Mononuclear cell (primary cell): ENCODE data around the gene TMEM138. TPM values are rescaled to one million over a fixed set of nuclear protein-coding genes. Genes with fewer than 3 reads are reported as not detected.

Source experiments
- H3K27me3 ChIP-seq: 2 replicates; pipeline ENCODE4 v1.6.0; 2011; ENCODE audit warnings: low read length, control low read depth; ENCODE audit not compliant: insufficient read depth
- H3K4me1 ChIP-seq: 2 replicates; pipeline ENCODE4 v1.5.1; 2011; ENCODE audit warnings: mild to moderate bottlenecking, low read length, control low read depth; ENCODE audit not compliant: insufficient read depth
- H3K4me3 ChIP-seq: 2 replicates; pipeline ENCODE4 v1.5.1; 2011; ENCODE audit warnings: mild to moderate bottlenecking, low read length, moderate library complexity
- H3K9me3 ChIP-seq: 2 replicates; pipeline ENCODE4 v1.5.1; 2011; ENCODE audit warnings: low read depth, mild to moderate bottlenecking, control low read depth, low read length
- total RNA-seq: library from RNA; depleted of rRNA; stranded (reverse); fragments of >200 nt; gene quantifications from one replicate; pipeline ENCODE4 v1.2.3, GENCODE V29; 2012

TMEM138 gene
- total RNA-seq, 1 donor = 40.5 TPM

GRCh38 chr11:61403658-61404057 lies 41.5 kb downstream of the TMEM138 start:
- Histone ChIP-seq H3K4me3 (no peak overlapping the region), H3K27me3 (no peaks in the 10 kb centered on the region), H3K9me3 (no peaks in the 10 kb centered on the region), H3K4me1 (no peaks in the 10 kb centered on the region)

DNA sequence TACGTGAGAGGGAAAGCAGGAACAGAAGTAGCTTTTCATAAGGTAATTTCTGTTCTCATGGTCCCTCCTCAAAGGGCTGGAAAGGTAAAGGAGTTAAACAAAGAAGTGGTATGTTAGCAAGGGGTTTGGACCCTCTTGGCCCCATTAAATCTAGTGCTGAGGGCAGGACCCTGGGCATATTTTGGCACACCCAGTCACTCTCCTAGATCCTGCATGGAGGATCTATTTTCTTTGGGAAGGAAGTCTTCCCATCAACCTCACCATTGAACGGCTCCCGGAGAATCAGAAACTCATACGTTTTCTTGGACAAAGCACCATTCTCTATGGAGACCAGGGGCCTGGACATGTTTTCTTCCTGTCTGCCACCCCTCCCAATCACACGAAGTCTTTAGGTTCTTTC lies 41.9 kb downstream of the TMEM138 start:
- H3K27me3 ChIP-seq = no peaks in the 10 kb centered on the region
- H3K4me3 ChIP-seq = no peak overlapping the region
- no peaks in the 10 kb centered on the region for H3K9me3 ChIP-seq
- no peaks in the 10 kb centered on the region for H3K4me1 ChIP-seq

DNA sequence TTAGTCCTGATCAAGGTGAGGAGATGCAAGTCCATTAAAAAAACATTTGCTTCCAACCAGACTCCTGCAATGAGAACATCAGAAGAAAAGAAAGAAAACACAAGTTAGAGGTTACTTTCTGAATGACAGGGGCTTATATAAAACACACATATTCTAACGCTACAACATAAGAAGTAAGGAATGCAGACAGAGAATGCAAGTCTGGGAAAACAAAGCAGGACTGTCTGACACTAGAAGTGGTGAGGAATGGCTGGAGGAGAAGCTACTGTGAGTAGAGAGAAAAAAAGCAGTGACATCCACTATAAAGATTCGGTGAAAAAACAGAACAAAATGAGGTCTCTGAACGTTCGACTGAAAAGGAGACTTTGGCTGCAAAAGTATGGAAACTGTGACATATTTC lies 42.5 kb downstream of the TMEM138 start:
- no peaks in the 10 kb centered on the region for H3K4me1 ChIP-seq
- H3K4me3 ChIP-seq = no peak overlapping the region
- no peaks in the 10 kb centered on the region for H3K27me3 ChIP-seq

DNA sequence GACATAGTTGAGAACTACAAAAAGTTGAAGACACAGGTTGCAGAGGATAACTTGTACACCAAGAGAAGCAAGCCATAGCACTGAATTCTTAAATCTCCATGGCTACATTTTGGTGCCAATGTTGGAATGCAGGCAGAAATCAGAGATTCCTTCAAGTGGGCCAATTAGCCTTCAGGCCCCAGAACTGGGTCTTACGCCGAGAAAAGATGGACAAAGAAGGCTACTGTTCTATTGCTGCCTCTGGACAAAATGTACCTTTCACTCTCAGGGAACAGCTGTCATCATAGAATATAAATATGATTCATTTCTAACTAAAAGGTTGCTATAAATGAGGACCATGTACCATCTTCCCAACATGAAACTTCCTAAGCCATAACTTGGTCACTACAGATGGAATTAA lies 43.9 kb downstream of the TMEM138 start:
- no peaks in the 10 kb centered on the region for H3K9me3 ChIP-seq
- no peaks in the 10 kb centered on the region for H3K4me1 ChIP-seq
- no peak overlapping the region for H3K4me3 ChIP-seq
- H3K27me3 ChIP-seq = no peaks in the 10 kb centered on the region

More for the DNA sequence above, 42.5 kb downstream of the TMEM138 start:
- H3K9me3 ChIP-seq = no peaks in the 10 kb centered on the region

DNA sequence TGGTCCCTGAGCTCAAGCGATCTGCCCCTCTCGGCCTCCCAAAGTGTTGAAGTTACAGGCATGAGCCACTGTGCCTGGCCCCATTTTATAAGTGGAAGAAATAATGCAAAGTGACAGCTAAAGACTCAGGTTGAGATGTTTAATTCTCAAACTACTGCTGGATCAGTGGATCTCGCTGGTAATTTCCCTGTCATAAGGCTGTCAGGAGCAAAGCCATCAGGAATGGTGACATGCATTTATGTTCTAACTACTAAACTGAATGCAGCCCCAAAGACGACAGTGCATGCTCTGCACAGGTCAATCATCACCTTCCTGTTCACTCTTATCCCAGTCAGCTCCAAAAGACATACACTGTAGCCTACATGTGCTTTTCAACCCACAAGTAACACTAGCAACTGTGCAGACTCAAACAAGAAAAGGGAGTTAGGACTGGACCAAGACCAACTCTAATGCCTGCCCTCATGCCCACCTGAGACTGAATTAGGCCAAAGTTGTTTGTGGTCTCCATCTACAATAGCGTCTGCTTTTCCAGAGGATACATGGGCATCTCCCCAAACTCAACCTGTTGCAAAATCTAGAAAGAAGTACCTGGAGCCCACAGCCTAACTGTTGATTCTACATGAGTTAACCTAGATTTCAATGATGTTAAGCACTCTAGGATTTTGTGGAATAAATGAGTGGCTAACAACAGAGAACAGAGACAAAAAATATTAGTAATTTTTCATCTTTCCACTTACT lies 45.0 kb downstream of the TMEM138 start:
- Histone ChIP-seq H3K9me3 (no peaks in the 10 kb centered on the region), H3K4me1 (no peaks in the 10 kb centered on the region), H3K27me3 (no peaks in the 10 kb centered on the region), H3K4me3 (no peak overlapping the region)

DNA sequence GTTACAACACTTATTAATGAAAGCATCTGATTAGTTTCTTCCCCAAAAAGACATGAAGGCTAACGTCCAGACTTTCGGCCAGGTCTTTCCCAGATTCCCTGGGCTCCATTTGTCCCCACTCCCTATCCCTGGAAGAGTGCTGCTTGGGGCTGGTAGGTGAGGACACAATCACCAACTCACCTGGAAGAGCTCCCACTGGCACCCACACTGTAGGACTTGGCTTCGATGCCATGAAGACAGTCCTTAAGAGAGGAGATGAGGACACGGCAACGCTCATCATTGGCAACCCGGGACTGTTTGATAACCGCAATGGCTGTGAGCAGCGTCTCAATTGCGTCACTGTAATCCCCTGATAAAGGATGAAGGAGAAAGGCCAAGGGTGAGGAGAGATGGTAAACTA lies 49.4 kb downstream of the TMEM138 start:
- no peaks in the 10 kb centered on the region for H3K4me1 ChIP-seq
- no peak overlapping the region for H3K4me3 ChIP-seq
- no peaks in the 10 kb centered on the region for H3K27me3 ChIP-seq
- H3K9me3 ChIP-seq = no peaks in the 10 kb centered on the region

DNA sequence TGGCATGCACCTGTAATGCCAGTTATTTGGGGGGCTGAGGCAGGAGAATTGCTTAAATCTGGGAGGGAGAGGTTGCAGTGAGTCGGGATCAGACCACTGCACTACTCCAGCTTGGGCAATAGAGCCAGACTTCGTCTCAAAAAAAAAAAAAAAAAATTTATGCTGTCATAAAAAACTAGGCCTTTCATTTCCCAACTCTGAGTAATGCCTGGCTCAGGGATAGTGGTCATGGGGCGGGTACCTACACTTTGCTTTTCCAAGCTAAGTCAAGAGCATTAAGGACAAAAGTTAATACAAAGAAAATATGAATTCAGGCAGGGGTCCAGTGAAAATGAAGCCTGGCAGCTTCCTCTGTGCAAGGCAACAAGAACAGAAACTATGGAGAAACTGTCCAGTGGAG lies 51.3 kb downstream of the TMEM138 start:
- Histone ChIP-seq H3K9me3 (no peaks in the 10 kb centered on the region), H3K27me3 (no peaks in the 10 kb centered on the region), H3K4me3 (no peak overlapping the region), H3K4me1 (peaks cover 15% of the 10 kb centered on the region)

- H3K9me3 ChIP-seq = no peaks in the 10 kb centered on the region
- H3K4me1 ChIP-seq = peaks cover 16% of the 10 kb centered on the region
- H3K27me3 ChIP-seq = no peaks in the 10 kb centered on the region
- no peak overlapping the region for H3K4me3 ChIP-seq
These were observed 52.4 kb downstream of the TMEM138 start for GRCh38 chr11:61414547-61414946.

GRCh38 chr11:61415381-61415780 lies 53.2 kb downstream of the TMEM138 start:
- H3K4me1 ChIP-seq = peaks cover 16% of the 10 kb centered on the region

GRCh38 chr11:61416941-61417340 lies 54.8 kb downstream of the TMEM138 start:
- Histone ChIP-seq H3K4me3 (no peak overlapping the region), H3K27me3 (no peaks in the 10 kb centered on the region), H3K9me3 (no peaks in the 10 kb centered on the region), H3K4me1 (peaks cover 16% of the 10 kb centered on the region)

More at GRCh38 chr11:61415381-61415780, 53.2 kb downstream of the TMEM138 start:
- H3K9me3 ChIP-seq = no peaks in the 10 kb centered on the region
- no peak overlapping the region for H3K4me3 ChIP-seq
- H3K27me3 ChIP-seq = no peaks in the 10 kb centered on the region

GRCh38 chr11:61417670-61418069 lies 55.5 kb downstream of the TMEM138 start:
- Histone ChIP-seq H3K4me3 (no peak overlapping the region), H3K27me3 (no peaks in the 10 kb centered on the region), H3K4me1 (peaks cover 16% of the 10 kb centered on the region), H3K9me3 (no peaks in the 10 kb centered on the region)

- Histone ChIP-seq H3K4me1 (peaks cover 16% of the 10 kb centered on the region), H3K4me3 (no peak overlapping the region), H3K27me3 (no peaks in the 10 kb centered on the region), H3K9me3 (no peaks in the 10 kb centered on the region)
These were observed 56.0 kb downstream of the TMEM138 start for GRCh38 chr11:61418136-61418535.

Other genes with a start within 250 kb of the TMEM138 start
- gene VPS37C, start 200.9 kb upstream of the TMEM138 start, total RNA-seq = 5.5 TPM
- 0.21 TPM for gene PGA3, start 158.9 kb upstream of the TMEM138 start, total RNA-seq
- 0.21 TPM for gene PGA4, start 140.0 kb upstream of the TMEM138 start, total RNA-seq
- 0.52 TPM for gene PGA5, start 121.2 kb upstream of the TMEM138 start, total RNA-seq
- gene VWCE, start 67.1 kb upstream of the TMEM138 start, total RNA-seq = 0.52 TPM
- gene DDB1, start 29.3 kb upstream of the TMEM138 start, total RNA-seq = 89.8 TPM
- 18.5 TPM for gene TKFC, start 29.1 kb upstream of the TMEM138 start, total RNA-seq
- gene CYB561A3, start 492 bp upstream of the TMEM138 start, total RNA-seq = 46.4 TPM
- 4.4 TPM for gene TMEM216, start 30.2 kb downstream of the TMEM138 start, total RNA-seq
- 49.0 TPM for gene CPSF7, start 67.6 kb downstream of the TMEM138 start, total RNA-seq
- 52.2 TPM for gene SDHAF2, start 67.8 kb downstream of the TMEM138 start, total RNA-seq
- not detected for gene LRRC10B, start 146.4 kb downstream of the TMEM138 start, total RNA-seq
- under 0.01 TPM for gene SYT7, start 218.7 kb downstream of the TMEM138 start, total RNA-seq